ENCODE measurements around the gene FHAD1.

Gene FHAD1

DNA sequence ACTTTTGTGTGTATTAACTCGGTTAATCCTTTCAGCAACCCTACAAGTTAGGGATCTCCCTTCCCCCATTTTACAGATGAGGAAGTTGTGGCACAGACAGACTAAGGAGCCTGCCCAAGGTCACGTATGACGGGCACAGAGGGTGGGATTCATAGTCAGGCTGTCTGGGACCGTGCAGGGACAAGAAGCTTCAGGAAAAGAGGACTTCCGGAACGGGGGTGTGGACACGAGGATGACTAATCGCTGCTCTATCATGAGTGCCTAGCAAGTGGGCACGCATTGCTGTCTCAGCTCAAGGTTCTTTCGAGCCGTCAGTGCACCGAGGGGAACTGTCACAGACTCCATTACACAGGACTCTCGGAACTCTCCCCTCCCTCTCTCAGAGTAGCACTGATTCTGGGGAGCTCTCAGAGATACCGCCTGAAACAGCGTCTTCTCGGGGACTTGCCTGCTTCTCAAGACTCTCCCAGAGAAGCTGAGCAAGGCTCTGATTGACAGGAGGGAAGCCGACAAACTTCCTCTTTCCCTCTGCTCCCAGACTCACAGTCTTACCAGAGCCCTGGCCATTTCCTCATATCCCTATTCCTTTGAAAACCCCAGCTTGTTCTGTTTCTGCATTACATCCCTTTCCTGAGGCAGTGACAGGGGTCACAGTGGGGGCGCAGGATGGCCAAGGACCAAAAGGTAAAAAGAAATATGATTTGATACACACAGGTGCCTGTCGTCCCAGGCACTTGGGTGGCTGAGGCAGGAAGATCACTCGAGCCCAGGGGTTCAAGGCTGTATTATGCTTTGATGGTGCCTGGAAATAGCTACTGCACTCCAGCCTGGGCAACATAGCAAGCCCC is 14.4 kb downstream of the FHAD1 start:
- Histone ChIP-seq H3F3A (ENCODE audit: control insufficient read depth, insufficient read depth) (no peaks in the 10 kb centered on the region), H3K27ac (ENCODE audit: low read depth, low read length) (no peak overlapping the region), H3K9me3 (ENCODE audit: control insufficient read depth, insufficient read depth, low read length) (no peaks in the 10 kb centered on the region), H3K36me3 (ENCODE audit: control insufficient read depth, low read length) (no peaks in the 10 kb centered on the region), H4K20me1 (ENCODE audit: control insufficient read depth, insufficient read depth, low read depth, low read length) (no peaks in the 10 kb centered on the region), H3K4me3 (ENCODE audit: low read length) (no peak overlapping the region), H3K79me2 (ENCODE audit: control insufficient read depth, low read length) (no peaks in the 10 kb centered on the region), H3K27me3 (ENCODE audit: control insufficient read depth, low read length) (peaks cover 9% of the 10 kb centered on the region; the same call in 1 of the 2 replicates), H3K4me1 (ENCODE audit: control insufficient read depth, low read length) (no peaks in the 10 kb centered on the region), H3K4me2 (ENCODE audit: low read length) (no peak overlapping the region), H3K9me2 (replicated peaks; ENCODE audit: control insufficient read depth, low read length) (no peaks in the 10 kb centered on the region)
- no peak for TF ChIP-seq EZH2phosphoT487 (IDR thresholded peaks at IDR 0.05; ENCODE audit: borderline replicate concordance, low read length)
- TF ChIP-seq, protein P1, sequence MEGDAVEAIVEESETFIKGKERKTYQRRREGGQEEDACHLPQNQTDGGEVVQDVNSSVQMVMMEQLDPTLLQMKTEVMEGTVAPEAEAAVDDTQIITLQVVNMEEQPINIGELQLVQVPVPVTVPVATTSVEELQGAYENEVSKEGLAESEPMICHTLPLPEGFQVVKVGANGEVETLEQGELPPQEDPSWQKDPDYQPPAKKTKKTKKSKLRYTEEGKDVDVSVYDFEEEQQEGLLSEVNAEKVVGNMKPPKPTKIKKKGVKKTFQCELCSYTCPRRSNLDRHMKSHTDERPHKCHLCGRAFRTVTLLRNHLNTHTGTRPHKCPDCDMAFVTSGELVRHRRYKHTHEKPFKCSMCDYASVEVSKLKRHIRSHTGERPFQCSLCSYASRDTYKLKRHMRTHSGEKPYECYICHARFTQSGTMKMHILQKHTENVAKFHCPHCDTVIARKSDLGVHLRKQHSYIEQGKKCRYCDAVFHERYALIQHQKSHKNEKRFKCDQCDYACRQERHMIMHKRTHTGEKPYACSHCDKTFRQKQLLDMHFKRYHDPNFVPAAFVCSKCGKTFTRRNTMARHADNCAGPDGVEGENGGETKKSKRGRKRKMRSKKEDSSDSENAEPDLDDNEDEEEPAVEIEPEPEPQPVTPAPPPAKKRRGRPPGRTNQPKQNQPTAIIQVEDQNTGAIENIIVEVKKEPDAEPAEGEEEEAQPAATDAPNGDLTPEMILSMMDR (IDR thresholded peaks at IDR 0.05; ENCODE audit: low read depth, low read length, poor library complexity, severe bottlenecking), result no peak

DNA sequence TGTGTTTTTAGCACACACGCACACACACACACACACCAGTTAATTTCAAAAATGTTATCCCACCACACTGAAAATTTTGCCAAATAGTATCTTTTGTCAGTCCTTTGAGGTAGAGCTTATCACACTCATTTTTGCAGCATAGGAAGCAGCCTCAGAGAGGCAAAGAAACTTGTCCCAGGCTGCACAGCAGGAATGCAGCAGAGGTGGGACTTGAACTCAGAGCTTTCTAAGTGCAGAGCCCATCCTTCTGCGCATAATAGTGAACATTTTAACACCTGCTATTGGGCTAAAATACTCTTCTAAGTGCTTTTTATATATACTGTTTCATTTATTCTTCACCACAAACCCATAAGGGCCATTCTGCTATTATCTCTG is 15.0 kb downstream of the FHAD1 start:
- Histone ChIP-seq H3F3A (ENCODE audit: control insufficient read depth, insufficient read depth) (no peaks in the 10 kb centered on the region), H3K4me2 (ENCODE audit: low read length) (no peak overlapping the region), H3K36me3 (ENCODE audit: control insufficient read depth, low read length) (no peaks in the 10 kb centered on the region), H3K27ac (ENCODE audit: low read depth, low read length) (no peak overlapping the region), H3K9me2 (replicated peaks; ENCODE audit: control insufficient read depth, low read length) (no peaks in the 10 kb centered on the region), H3K4me3 (ENCODE audit: low read length) (no peak overlapping the region), H3K79me2 (ENCODE audit: control insufficient read depth, low read length) (no peaks in the 10 kb centered on the region), H3K9me3 (ENCODE audit: control insufficient read depth, insufficient read depth, low read length) (no peaks in the 10 kb centered on the region), H4K20me1 (ENCODE audit: control insufficient read depth, insufficient read depth, low read depth, low read length) (no peaks in the 10 kb centered on the region), H3K27me3 (ENCODE audit: control insufficient read depth, low read length) (peaks cover 9% of the 10 kb centered on the region; the same call in 1 of the 2 replicates), H3K4me1 (ENCODE audit: control insufficient read depth, low read length) (no peaks in the 10 kb centered on the region)
- TF ChIP-seq, protein P1 (IDR thresholded peaks at IDR 0.05; ENCODE audit: low read depth, low read length, poor library complexity, severe bottlenecking), result no peak
- TF ChIP-seq EZH2phosphoT487 (IDR thresholded peaks at IDR 0.05; ENCODE audit: borderline replicate concordance, low read length), result no peak

DNA sequence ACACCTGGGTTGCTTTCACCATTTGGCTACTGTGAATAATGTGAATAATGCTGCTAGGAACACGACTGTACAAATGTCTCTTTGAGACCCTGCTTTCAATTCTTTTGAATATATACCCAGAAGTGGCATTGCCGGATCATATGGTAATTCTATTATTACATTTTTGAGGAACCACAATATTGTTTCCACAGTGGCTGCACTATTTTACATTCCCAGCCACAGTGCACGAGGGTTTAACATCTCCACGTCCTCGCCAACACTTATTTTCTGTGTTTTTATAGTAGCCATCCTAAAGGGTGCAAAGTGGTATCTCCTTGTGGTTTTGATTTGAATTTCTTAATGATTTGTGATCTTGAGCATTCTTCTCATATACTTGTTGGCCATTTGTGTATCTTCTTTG is 15.7 kb downstream of the FHAD1 start:
- Histone ChIP-seq H3K9me3 (ENCODE audit: control insufficient read depth, insufficient read depth, low read length) (no peaks in the 10 kb centered on the region), H4K20me1 (ENCODE audit: control insufficient read depth, insufficient read depth, low read depth, low read length) (no peaks in the 10 kb centered on the region), H3K4me2 (ENCODE audit: low read length) (no peak overlapping the region), H3K27me3 (ENCODE audit: control insufficient read depth, low read length) (peaks cover 9% of the 10 kb centered on the region; the same call in 1 of the 2 replicates), H3K9me2 (replicated peaks; ENCODE audit: control insufficient read depth, low read length) (no peaks in the 10 kb centered on the region), H3K27ac (ENCODE audit: low read depth, low read length) (no peak overlapping the region), H3K4me3 (ENCODE audit: low read length) (no peak overlapping the region), H3K79me2 (ENCODE audit: control insufficient read depth, low read length) (no peaks in the 10 kb centered on the region), H3K36me3 (ENCODE audit: control insufficient read depth, low read length) (no peaks in the 10 kb centered on the region), H3F3A (ENCODE audit: control insufficient read depth, insufficient read depth) (no peaks in the 10 kb centered on the region), H3K4me1 (ENCODE audit: control insufficient read depth, low read length) (no peaks in the 10 kb centered on the region)
- no peak for TF ChIP-seq EZH2phosphoT487 (IDR thresholded peaks at IDR 0.05; ENCODE audit: borderline replicate concordance, low read length)
- TF ChIP-seq, protein P1 (IDR thresholded peaks at IDR 0.05; ENCODE audit: low read depth, low read length, poor library complexity, severe bottlenecking), result no peak
